HL-60 (cell line): Measurements from ENCODE around the gene WWOX.

ENCODE experiments used
- CTCF ChIP-seq: IDR thresholded peaks from one replicate; pipeline ENCODE4 v1.5.1; 2011; ENCODE audit warnings: low read length, control low read depth, inconsistent platforms; ENCODE audit not compliant: insufficient read depth
- GABPA ChIP-seq: IDR thresholded peaks from 2 replicates; pipeline ENCODE4 v1.6.1; 2012; ENCODE audit warnings: low read depth
- POLR2AphosphoS5 ChIP-seq: IDR thresholded peaks from 2 replicates; pipeline ENCODE4 v1.6.1; 2012; ENCODE audit warnings: low read depth
- SPI1 ChIP-seq: IDR thresholded peaks from 2 replicates; pipeline ENCODE4 v1.6.1; 2012; ENCODE audit warnings: low read depth, mild to moderate bottlenecking, borderline replicate concordance
- TF ChIP-seq, protein P1 (sequence below): IDR thresholded peaks from 2 replicates; pipeline ENCODE4 v1.6.1; 2012; ENCODE audit warnings: low read depth; ENCODE audit not compliant: insufficient replicate concordance

DNA sequence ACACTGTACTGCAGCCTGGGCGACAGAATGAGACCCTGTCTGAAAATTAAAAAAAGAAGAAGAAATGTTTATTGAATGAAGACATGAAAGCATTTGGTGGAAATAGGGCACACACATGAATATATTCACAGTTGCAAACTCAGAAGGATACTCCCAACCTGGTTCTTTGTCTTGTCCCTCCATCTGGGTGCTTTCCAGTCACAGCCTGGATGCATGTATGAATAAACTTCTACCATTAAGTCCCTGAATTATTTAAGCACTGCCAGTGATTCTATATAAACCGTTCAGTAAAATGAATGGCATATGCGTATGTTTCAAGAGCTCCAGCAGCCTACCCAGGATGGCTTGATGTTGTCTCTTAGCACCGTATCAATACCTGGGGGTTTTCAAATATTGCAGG lies 591.1 kb downstream of the WWOX start:
- TF ChIP-seq SPI1 (no peak), POLR2AphosphoS5 (no peak), CTCF (no peak), GABPA (no peak)
- TF ChIP-seq, protein P1, sequence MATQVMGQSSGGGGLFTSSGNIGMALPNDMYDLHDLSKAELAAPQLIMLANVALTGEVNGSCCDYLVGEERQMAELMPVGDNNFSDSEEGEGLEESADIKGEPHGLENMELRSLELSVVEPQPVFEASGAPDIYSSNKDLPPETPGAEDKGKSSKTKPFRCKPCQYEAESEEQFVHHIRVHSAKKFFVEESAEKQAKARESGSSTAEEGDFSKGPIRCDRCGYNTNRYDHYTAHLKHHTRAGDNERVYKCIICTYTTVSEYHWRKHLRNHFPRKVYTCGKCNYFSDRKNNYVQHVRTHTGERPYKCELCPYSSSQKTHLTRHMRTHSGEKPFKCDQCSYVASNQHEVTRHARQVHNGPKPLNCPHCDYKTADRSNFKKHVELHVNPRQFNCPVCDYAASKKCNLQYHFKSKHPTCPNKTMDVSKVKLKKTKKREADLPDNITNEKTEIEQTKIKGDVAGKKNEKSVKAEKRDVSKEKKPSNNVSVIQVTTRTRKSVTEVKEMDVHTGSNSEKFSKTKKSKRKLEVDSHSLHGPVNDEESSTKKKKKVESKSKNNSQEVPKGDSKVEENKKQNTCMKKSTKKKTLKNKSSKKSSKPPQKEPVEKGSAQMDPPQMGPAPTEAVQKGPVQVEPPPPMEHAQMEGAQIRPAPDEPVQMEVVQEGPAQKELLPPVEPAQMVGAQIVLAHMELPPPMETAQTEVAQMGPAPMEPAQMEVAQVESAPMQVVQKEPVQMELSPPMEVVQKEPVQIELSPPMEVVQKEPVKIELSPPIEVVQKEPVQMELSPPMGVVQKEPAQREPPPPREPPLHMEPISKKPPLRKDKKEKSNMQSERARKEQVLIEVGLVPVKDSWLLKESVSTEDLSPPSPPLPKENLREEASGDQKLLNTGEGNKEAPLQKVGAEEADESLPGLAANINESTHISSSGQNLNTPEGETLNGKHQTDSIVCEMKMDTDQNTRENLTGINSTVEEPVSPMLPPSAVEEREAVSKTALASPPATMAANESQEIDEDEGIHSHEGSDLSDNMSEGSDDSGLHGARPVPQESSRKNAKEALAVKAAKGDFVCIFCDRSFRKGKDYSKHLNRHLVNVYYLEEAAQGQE: no peak
